RPMI8226 (cell line): ENCODE data around the gene DISP2.
A peak's percentile ranks its signal among the peaks of the same experiment; 100 is the strongest.

Experiments used
- DNase-seq: peaks from one replicate; pipeline ENCODE4 v3.0.0-alpha.2; 2015

DISP2 gene

GRCh38 chr15:40329804-40330203 is 28.2 kb upstream of the DISP2 start:
- DNase-seq, result no peak

DNA sequence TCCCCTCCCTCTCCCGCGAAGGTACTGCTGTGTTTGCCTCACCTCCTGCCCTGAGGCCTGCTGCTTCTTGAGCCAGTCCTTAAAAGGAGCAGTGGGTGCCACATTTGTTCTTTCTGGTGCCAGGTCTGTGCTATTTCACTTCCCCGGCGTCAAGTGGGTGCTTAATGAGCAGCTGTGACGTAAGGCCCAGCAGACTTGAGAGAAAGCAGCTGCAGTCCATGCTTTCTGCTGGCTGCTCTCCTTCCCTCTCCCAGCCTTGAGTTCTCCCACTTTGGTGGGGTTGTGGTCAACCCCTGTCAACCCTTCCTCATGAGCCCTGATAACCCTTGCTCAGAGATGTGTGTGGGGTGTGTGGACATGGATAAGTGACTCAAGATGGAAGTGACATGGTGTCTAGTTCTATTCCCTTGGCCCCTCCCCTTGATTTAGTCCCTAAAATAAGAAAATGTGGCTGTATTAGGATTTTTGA is 27.6 kb upstream of the DISP2 start:
- DNase-seq, result no peak

DNA sequence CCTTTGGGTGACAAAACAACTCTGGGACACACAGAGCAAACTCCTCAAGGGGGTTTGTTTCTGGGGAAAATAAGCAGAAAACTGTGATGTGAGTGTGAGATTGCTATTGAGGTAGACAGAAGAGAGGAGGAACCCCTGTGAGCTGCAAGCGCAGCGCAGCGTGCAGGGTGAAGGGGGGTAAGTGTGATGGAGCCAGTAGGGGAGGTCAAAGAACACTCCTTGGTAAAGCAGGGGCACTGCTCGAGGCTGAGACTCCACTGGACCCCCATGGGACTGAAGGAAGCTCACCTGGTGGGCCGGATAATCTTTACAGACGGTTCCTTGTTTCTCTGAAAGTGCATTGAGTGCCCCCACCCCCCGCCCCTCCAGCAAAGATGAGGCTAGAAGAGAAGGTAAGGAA is 27.0 kb upstream of the DISP2 start:
- DNase-seq, result no peak

GRCh38 chr15:40331637-40332036 is 26.4 kb upstream of the DISP2 start:
- DNase-seq, result no peak

DNA sequence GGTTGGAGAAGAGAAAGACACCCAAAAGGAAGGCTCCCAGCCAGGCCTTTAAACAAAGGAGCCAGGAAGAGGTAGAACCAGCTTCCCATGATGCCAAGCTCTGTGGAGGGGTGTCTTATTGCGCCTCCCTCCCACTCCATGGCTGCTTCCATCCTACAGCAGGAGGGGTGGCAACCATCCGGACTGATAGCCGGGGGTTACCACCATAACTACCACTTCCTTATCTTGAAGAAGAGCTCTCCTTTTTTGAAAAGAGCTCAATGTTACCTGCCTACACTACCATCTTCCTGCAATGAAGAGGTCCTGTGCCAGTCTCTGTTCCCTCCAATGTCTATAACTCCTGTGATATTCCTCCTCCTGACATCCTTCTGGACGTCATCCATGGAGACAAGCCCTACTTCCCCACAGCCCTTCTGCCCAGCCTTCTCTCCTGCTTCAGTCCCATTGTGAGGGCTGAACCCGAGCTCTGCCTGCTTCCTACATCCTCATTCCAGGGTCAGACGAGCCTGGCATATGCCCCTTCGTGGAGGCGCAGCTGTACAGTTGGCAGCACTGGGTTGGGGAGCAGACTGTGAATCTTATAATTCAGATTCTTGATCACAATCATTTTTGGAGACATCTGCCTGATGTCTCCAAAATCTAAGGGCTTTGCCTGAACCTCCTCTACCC is 25.8 kb upstream of the DISP2 start:
- DNase-seq, result no peak

- DNase-seq, result peak; percentile 64
Measured at GRCh38 chr15:40333922-40334492, 24.0 kb upstream of the DISP2 start.

DNA sequence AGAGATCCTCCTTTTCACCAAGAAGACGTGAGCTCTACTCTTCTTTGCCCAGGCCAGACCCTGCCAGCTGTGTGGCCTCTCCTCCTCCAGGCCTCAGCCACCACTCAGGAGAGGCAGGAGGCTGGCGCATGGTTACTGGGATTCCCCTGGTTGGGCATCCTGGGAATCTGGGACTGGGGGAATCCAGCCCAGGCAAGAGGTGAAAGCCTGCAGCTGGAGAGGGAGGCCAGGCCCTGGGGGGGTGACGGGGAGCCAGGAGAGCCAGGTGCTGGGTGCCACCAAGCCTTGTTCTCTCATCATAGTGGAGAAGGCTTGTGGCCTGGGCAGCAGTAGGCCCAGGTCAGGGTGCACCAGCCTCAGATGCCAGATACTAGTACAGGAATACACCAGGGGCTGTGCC is 23.5 kb upstream of the DISP2 start:
- no peak for DNase-seq

DNA sequence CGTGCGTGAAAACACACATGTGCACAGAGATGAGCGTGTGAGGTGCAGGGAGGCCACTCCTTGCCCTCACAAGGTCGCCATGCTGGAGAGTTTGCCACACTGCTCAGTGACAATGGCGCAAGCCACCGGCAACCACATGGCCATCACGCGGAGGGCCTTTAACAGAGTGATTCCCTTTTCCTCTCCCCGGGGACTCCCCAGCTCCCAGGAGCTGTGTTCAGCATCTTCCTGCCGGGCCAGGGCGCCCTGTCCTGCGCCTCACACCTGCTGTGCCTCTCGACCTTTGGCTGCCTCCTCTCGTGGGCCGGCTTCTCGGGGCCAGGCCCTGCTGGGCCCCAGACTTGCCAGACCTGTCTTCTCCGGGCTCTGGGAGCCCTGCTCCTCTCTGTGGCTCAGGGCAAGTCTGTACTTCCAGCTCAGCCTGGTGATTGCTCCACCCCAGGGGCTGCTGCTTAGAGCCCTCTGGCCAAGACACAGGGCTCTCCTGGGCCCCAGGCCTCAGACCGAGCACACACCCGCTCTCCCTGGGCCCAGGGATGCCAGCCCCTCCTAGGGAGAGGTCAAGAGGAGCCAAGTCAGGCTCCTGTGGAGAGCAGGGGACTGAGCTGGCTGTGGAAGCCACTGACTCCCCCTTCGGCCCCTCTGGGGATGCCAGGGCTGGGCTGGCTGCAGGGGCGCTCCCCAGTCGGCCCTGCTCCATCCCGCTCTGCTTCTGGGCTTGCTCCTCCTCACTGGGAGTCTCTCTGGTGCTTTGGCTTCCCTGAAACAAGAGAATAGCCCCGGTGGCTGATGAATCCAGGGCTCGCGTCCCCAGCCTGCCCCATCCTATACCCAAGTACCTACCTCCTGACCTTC is 22.9 kb upstream of the DISP2 start:
- peak; percentile 13 for DNase-seq

DNA sequence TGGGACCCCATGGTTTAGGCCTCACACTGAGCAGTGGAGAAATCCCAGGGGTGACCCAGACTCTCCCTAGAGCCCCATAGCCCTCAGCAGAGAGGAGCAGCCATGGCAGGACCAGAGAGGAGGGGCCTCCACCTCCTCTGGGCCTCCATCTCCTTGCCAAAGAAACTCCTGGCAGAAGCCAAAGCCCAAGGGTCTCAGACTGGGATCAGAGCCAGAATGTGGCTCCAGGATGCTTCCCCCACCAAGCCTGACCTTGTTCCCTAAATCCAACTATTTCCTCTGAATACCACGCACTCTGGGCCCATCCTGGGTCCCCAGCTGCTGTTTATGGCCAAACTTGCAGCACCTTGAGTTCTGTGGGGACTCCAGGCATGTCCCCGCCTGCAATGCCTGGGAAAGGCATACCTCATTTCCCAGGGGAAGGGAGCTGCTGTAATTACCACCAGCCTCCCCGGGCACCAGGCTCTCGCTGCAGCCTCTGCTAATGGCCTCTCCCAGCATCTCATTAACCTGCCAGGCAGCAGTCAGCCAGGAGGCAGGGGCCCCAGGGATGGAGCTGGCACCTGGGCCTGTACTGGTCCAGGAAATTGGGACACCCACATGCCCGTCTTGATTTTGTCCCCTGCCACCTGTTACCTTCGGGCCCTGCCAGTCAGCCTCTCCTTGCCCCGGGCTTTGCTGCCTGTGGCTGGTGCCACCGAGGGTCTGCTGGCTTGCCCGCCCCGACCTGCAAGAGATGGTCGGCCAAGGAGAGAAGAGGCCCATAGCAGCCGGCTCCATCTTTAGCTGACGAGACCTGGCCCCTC is 21.9 kb upstream of the DISP2 start:
- no peak for DNase-seq

GRCh38 chr15:40336744-40337122 is 21.3 kb upstream of the DISP2 start:
- DNase-seq, result peak; percentile 53

- no peak for DNase-seq
Measured at GRCh38 chr15:40337597-40337996, 20.4 kb upstream of the DISP2 start.

DNA sequence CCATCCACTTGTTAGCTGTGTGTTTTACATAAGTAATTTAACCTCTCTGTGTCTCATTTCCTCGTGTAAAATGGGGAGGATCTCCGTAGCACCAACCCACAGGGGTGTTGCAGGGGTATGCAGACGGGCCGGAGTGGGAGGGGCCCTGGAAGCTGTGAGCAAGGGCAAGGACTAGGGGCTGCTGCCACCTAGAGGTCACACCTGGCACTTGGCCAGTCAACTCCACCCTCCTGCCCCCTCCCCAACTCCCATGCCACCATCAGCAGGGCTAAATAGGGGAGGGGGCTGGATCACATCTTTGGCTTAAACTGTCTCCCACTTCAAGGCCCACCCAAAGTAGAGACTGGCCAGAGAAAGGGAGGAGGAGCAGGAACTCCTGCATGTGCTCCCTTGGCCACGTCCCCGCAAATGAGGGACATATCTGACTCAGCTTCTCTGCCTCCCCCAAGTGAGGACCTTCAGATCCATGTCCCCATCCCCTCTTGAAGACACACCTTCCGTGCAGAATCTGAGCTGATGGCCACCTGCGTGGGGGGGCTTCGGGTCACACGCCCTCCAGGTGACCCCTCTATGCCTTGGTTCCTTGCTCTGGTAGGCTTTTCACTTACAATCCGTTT is 19.9 kb upstream of the DISP2 start:
- DNase-seq, result peak; percentile 78

DNA sequence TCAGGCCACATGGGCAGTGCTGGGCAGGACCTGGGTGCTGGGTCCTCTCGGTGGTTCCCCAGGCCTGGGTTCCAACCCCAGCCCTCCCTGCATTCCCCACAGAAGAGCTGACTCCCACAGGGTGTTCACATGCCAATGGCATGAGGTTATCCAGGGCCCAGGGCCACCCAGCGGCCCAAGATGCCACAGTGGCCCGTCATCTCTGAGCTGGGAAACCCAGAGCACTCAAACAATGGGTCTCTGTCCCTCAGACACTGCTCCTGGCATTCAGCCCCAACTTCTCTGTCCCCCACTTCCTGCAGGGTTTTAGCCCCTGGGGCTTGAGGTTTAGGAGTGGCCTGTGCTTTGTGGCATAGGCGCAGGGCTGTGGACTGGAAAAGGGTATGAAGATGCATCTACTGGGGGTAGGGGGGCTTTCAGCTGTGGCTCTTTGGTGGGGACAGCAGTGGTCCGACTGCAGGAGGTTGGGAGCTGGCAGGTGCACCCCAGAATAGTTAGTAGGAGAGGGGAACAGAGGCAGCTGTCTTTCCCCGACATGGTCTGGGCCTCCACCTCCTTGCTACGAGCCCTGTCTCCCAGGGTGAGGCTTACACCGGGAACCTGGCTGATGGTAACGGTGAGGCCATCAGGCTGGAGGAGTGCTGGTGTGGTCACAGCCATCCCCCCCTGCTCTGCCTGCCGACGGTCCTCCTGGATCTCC is 18.9 kb upstream of the DISP2 start:
- no peak for DNase-seq

GRCh38 chr15:40339621-40339945 is 18.4 kb upstream of the DISP2 start:
- no peak for DNase-seq

DNA sequence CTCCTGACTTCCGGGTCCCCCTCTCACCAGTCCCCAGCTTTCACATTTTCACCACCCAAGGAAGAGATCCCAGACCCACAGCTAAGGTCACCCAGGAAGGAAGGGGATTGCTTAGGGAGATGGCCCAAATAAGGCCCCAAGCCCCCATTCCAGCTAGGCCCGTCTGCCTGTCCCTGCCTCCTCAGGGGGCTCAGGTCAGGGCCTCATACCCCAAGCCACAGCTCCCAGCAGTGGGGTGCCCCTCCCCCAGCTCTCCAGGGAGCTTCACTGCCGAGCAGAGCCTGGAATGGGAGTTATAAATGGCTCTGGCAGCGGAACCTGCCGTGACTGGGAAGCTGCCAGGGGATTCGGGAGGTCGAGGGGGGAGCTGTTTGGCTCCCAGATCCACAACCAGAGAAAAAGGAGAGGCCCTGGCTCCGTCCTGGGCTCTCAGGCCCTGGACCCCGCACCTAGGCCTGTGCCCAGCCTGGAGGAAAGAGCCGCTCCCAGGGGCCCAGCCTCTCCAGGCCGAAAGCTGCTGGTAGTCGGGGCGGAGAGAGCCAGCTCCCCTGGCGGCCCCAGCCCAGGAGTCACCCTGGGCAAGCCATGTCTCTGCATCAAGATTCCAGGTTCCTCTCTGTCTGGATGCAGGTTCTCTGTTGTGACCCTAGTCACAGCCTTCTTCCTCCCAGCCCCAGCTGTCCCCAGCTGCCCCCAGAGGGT is 17.8 kb upstream of the DISP2 start:
- no peak for DNase-seq

DNA sequence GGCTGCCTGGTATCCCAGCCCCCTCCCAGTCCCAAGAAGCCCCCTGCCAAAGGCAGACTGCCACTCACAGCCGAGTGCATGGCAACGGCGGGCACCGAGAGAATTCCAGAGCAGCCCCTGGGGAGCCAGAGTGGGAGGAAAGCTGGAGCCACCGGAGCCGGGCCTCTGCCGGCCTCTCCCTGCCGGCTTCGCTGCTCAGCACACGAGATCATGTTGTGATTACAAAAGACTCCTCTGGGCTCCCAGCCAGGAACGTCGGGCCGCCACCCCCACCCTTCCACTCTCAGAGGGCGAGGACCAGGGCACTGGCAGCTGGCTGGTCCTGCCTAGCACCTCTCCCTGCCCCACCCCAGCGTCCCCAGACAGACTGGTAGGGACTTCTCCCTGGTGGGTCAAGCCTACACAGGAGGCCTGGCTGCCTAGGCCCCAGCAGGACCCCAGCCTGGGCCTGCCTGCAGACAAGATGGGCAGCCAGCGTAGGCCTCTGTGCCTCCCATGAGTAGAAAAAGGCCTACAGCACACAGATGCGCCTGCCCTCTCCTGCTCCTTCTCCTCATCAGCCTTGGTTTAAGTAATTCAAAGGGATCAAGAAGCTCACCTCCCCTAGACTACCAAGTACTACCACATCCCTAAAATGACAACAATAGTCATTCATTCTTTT is 17.1 kb upstream of the DISP2 start, which contains the start of gene CCDC9B:
Gene CCDC9B, minus strand, starts transcription at position 200 of the 661 bp plus-strand sequence. Its CDS starts 120 bp downstream, at position 80.
- DNase-seq, result peak; percentile 62

- no peak for DNase-seq
Measured at GRCh38 chr15:40342416-40343320, 15.4 kb upstream of the DISP2 start.

GRCh38 chr15:40343512-40343911 is 14.5 kb upstream of the DISP2 start:
- DNase-seq, result no peak

DNA sequence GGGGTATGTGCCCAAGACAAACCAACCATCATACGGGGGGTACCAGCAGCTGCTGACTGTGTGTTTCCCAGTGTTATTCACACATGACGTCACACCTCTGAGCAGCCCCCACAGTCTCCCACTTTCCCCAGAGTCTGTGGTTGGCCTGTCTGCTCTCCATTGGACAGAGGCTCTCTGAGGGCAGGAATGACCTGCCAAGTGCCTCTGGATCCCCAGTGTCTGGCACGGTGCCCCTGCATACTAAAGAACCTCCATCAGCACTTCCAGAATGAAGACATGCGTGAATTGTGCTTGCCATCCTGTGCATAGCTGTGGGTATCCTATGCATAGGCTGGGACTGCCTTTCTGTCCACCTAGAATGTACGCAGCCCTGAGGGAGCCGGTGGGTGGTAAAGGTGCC is 13.8 kb upstream of the DISP2 start:
- DNase-seq, result no peak

DNA sequence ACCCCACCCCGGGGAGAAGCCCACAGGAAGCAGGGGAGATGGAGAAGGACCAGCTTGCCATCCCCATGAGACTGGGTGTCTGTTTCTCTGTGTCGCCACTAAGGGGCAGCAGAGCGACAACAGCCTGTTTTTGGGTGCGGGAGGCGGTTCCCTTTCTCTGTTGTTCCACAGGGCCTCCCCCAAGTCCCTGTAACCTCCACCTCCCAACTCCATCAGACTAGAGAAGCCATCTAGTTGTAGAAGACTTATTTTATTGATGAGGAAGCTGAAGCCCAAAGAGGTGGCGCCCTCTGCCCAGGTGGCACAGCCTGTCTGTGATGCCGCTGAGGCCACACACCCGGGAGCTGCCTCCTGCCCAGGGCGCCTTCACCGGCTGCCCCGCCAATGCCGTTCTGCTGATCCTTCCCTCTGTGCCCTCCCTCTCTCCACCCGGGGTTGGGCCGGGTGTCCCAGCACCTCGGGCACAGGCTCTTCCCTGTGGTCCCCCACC is 13.3 kb upstream of the DISP2 start:
- peak; percentile 63 for DNase-seq
